GM12872 (cell line): ENCODE results near the gene ENPP7.

Experiments
- CTCF ChIP-seq: IDR thresholded peaks from 3 replicates; pipeline ENCODE4 v1.5.1; 2011; ENCODE audit warnings: low read depth, mild to moderate bottlenecking, low read length, moderate library complexity; ENCODE audit not compliant: insufficient read depth

Gene ENPP7

GRCh38 chr17:79775632-79776031 lies 44.9 kb downstream of the ENPP7 start:
- TF ChIP-seq CTCF, result no peak

GRCh38 chr17:79776376-79777119 lies 45.8 kb downstream of the ENPP7 start:
- TF ChIP-seq CTCF, result no peak

GRCh38 chr17:79777120-79777893 lies 46.6 kb downstream of the ENPP7 start:
- peak; percentile 40; the same call in 2 of the 3 replicates for TF ChIP-seq CTCF

GRCh38 chr17:79777894-79778503 lies 47.3 kb downstream of the ENPP7 start, which contains the start of gene CBX2:
Gene CBX2 (plus strand): TSS chr17:79778148. CDS start chr17:79778236, 88 bp downstream.
- no peak for TF ChIP-seq CTCF

- no peak for TF ChIP-seq CTCF
Measured at GRCh38 chr17:79778504-79779083, 47.9 kb downstream of the ENPP7 start.

- no peak for TF ChIP-seq CTCF
Measured at GRCh38 chr17:79779084-79779529, 48.4 kb downstream of the ENPP7 start.
